Endodermal cell (in vitro differentiated cells): ENCODE data around the gene STX1B. TPM values are rescaled to one million over a fixed set of nuclear protein-coding genes. Genes with fewer than 3 reads are reported as not detected.

Experiments
- DNase-seq: peaks from one replicate; pipeline ENCODE4 v3.0.0-alpha.2; 2017
- H3K27ac ChIP-seq: 2 replicates; pipeline ENCODE4 v1.5.1; 2013; ENCODE audit warnings: mild to moderate bottlenecking, low read depth, low read length, moderate library complexity
- H3K27me3 ChIP-seq: 2 replicates; pipeline ENCODE4 v1.6.1; 2013; ENCODE audit warnings: mild to moderate bottlenecking, low read length, moderate library complexity; ENCODE audit not compliant: insufficient read depth, control insufficient read depth, poor library complexity, severe bottlenecking
- H3K36me3 ChIP-seq: 2 replicates; pipeline ENCODE4 v1.7.0; 2013; ENCODE audit warnings: mild to moderate bottlenecking, low read length, moderate library complexity; ENCODE audit not compliant: control insufficient read depth, insufficient read depth
- H3K4me1 ChIP-seq: one replicate; pipeline ENCODE4 v1.7.0; 2013; ENCODE audit warnings: low read length; ENCODE audit not compliant: control insufficient read depth, insufficient read depth
- H3K4me3 ChIP-seq: 2 replicates; pipeline ENCODE4 v1.5.1; 2013; ENCODE audit warnings: mild to moderate bottlenecking, low read length, moderate library complexity
- H3K9ac ChIP-seq: 2 replicates; pipeline ENCODE4 v1.6.1; 2013; ENCODE audit warnings: mild to moderate bottlenecking, low read length, moderate library complexity; ENCODE audit not compliant: poor library complexity, severe bottlenecking; ENCODE audit errors: extremely low read depth
- H3K9me3 ChIP-seq: 2 replicates; pipeline ENCODE4 v1.6.1; 2013; ENCODE audit warnings: mild to moderate bottlenecking, low read length, moderate library complexity; ENCODE audit not compliant: control insufficient read depth
- H3K27ac Mint-ChIP-seq: 2 replicates; pipeline ENCODE4 v1.8.0; 2020; ENCODE audit warnings: mixed read lengths
- H3K27me3 Mint-ChIP-seq: 2 replicates; pipeline ENCODE4 v1.8.0; 2021; ENCODE audit warnings: mild to moderate bottlenecking, mixed read lengths; ENCODE audit not compliant: insufficient read depth
- H3K36me3 Mint-ChIP-seq: 2 replicates; pipeline ENCODE4 v1.8.0; 2020; ENCODE audit warnings: low read depth, mixed read lengths
- H3K4me1 Mint-ChIP-seq: 2 replicates; pipeline ENCODE4 v1.8.0; 2020; ENCODE audit warnings: mixed read lengths
- H3K4me3 Mint-ChIP-seq: 2 replicates; pipeline ENCODE4 v1.8.0; 2020; ENCODE audit warnings: mild to moderate bottlenecking, moderate library complexity, mixed read lengths
- H3K9me3 Mint-ChIP-seq: 2 replicates; pipeline ENCODE4 v1.8.0; 2020; ENCODE audit warnings: mild to moderate bottlenecking, mixed read lengths
- CTCF ChIP-seq: fragments of 200-600 bp; sonication (generic); conservative IDR thresholded peaks from 2 replicates; pipeline ENCODE4 v1.5.0; 2021; ENCODE audit warnings: antibody characterized with exemption, mild to moderate bottlenecking
- WGBS, 2 experiments: methylation state at CpG; one replicate each; pipeline versions ENCODE4 v1.1.5 to v1.1.7; 2013; ENCODE audit warnings: missing lambda C conversion rate in 2 of 2, mixed read lengths in 1 of 2; ENCODE audit not compliant: insufficient coverage in 1 of 2, insufficient read length in 1 of 2; 5-methylcytosine and 5-hydroxymethylcytosine counted together
- total RNA-seq, 2 donors: library from RNA; stranded (reverse); fragmentation: NEBNext Ultra II Directional in 1 of 2; extraction: Animal tissue kit (Norgen Biotek cat#: 25700) in 1 of 2; gene quantifications; 2 replicates in 1 of 2; 3 replicates in 1 of 2; pipeline ENCODE4 v1.2.1, GENCODE V29; 2021

STX1B gene
- total RNA-seq, 2 donors from 2014 or later = 3.2 to 7.0 TPM

DNA sequence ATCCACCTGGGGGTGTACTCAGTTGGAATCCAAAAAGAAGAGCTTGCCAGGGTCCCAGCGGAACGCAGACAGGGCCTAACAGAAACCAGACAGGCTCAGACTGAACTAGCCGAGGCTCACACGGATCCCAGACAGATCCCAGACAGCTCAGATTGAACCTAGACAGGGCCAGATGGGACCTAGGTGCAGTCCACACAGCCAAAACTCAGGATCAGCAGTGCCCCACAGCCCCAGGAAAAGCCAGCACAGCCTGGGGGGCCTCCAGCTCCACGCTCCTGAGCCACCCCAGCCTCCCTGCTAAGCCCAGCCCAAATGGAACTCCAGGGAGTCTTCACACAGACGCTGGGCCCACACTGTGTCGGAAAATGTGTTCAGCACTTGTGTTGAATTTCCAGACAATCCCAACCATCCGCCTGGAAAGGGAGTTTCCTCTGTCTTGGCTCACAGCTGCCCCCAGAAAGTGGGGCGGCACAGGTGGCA, 7.5 kb downstream of the STX1B start:
- no peak overlapping the region for H3K4me3 Mint-ChIP-seq
- DNase-seq = peak; percentile 28
- Histone ChIP-seq H3K9ac (no peak overlapping the region), H3K4me3 (no peak overlapping the region), H3K36me3 (no peaks in the 10 kb centered on the region), H3K4me1 (no peaks in the 10 kb centered on the region), H3K9me3 (no peaks in the 10 kb centered on the region), H3K27ac (peak overlapping the region; percentile 93), H3K27me3 (peaks cover 19% of the 10 kb centered on the region)
- TF ChIP-seq CTCF = no peak
- no peaks in the 10 kb centered on the region for H3K36me3 Mint-ChIP-seq
- H3K4me1 Mint-ChIP-seq = peaks cover 3% of the 10 kb centered on the region
- no peaks in the 10 kb centered on the region for H3K9me3 Mint-ChIP-seq
- WGBS, 2 experiments = 83 to 89% methylated on average over 8 to 9 of the region's 9 CpGs
- H3K27me3 Mint-ChIP-seq = peaks cover 18% of the 10 kb centered on the region
- H3K27ac Mint-ChIP-seq = no peak overlapping the region

- peak overlapping the region; percentile 93 for H3K27ac ChIP-seq
- 86 to 94% methylated on average over 7 to 10 of the region's 10 CpGs for WGBS, 2 experiments
- peak; percentile 41 for DNase-seq
Observed at GRCh38 chr16:31002250-31002700, 8.2 kb downstream of the STX1B start.

GRCh38 chr16:31001507-31002249, 8.8 kb downstream of the STX1B start:
- no peaks in the 10 kb centered on the region for H3K9me3 ChIP-seq
- H3K27ac ChIP-seq = peak overlapping the region; percentile 93
- WGBS, 2 experiments = 86 to 90% methylated on average over 7 to 16 of the region's 16 CpGs
- peak; percentile 42 for DNase-seq
- no peak for TF ChIP-seq CTCF
- Mint-ChIP-seq H3K36me3 (no peaks in the 10 kb centered on the region), H3K9me3 (no peaks in the 10 kb centered on the region), H3K4me1 (no peaks in the 10 kb centered on the region), H3K4me3 (no peak overlapping the region), H3K27ac (no peak overlapping the region), H3K27me3 (peaks cover 28% of the 10 kb centered on the region)
- H3K27me3 ChIP-seq = peaks cover 31% of the 10 kb centered on the region
- H3K4me1 ChIP-seq = no peaks in the 10 kb centered on the region
- H3K4me3 ChIP-seq = no peak overlapping the region
- H3K36me3 ChIP-seq = no peaks in the 10 kb centered on the region
- no peak overlapping the region for H3K9ac ChIP-seq

More at GRCh38 chr16:31002250-31002700, 8.2 kb downstream of the STX1B start:
- Histone ChIP-seq H3K4me3 (no peak overlapping the region), H3K9ac (no peak overlapping the region), H3K9me3 (no peaks in the 10 kb centered on the region), H3K4me1 (no peaks in the 10 kb centered on the region), H3K36me3 (no peaks in the 10 kb centered on the region), H3K27me3 (peaks cover 25% of the 10 kb centered on the region)
- Mint-ChIP-seq H3K27ac (no peak overlapping the region), H3K9me3 (no peaks in the 10 kb centered on the region), H3K27me3 (peaks cover 24% of the 10 kb centered on the region), H3K4me3 (no peak overlapping the region), H3K36me3 (no peaks in the 10 kb centered on the region), H3K4me1 (peaks cover 2% of the 10 kb centered on the region)
- TF ChIP-seq CTCF = no peak
